HepG2 (cell line): ENCODE data around the gene ARHGAP33.

Source experiments
- ARNT ChIP-seq: fragments of 450-650 bp; IDR thresholded peaks from 2 replicates; pipeline ENCODE4 v1.6.1; 2017
- CTCF ChIP-seq: sonication (generic); formaldehyde crosslinking; IDR thresholded peaks from 2 replicates; pipeline ENCODE4 v1.5.0; 2020; ENCODE audit warnings: mild to moderate bottlenecking, missing genetic modification reagents, moderate library complexity
- EZH2 ChIP-seq: conservative IDR thresholded peaks from 2 replicates; pipeline ENCODE4 v1.6.1; 2012; ENCODE audit warnings: mild to moderate bottlenecking, low read depth, low read length, moderate library complexity
- SMAD3 ChIP-seq: sonication (generic); formaldehyde crosslinking; IDR thresholded peaks from 2 replicates; pipeline ENCODE4 v1.4.0; 2020; ENCODE audit warnings: missing genetic modification reagents
- SP1 ChIP-seq, 2 experiments: fragments of 450-650 bp in 1 of 2; sonication (generic) in 1 of 2; formaldehyde crosslinking in 1 of 2; IDR thresholded peaks; 2 replicates each; pipeline versions ENCODE4 v1.4.0 to v1.6.1; 2016 to 2020; ENCODE audit warnings: missing genetic modification reagents in 1 of 2
- ZNF775 ChIP-seq: sonication (generic); formaldehyde crosslinking; IDR thresholded peaks from 2 replicates; pipeline ENCODE4 v1.4.0; 2020; ENCODE audit warnings: missing genetic modification reagents, mild to moderate bottlenecking, moderate library complexity, borderline replicate concordance
- TF ChIP-seq, protein P1 (sequence below): sonication (generic); formaldehyde crosslinking; IDR thresholded peaks from 2 replicates; pipeline ENCODE4 v1.4.0; 2020; ENCODE audit warnings: mild to moderate bottlenecking, missing genetic modification reagents, borderline replicate concordance

DNA sequence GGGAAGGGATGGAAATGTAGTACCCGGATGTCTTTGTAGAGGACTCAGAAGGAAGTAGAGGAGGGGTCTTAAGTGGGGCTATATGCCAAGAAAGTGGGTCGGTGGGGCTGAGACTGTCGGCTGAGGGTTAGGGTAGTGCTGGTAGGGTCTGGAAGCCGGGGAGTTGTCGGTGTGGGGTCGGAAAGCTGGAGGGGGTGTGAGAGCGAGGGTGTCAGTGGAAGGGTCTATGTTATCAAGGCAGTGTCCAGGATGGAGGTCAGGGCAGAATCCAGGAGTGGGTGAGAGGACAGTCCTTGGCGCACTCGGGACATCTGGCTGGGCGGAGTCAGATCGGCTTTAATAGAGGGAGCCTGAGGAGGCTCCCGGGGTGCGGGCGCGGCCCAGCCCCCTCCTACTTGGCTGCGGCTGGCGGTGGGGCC, 20.2 kb upstream of the ARHGAP33 start:
- no peak for TF ChIP-seq SMAD3 (CRISPR knock-in tag)
- TF ChIP-seq SP1 (IDR thresholded peaks at IDR 0.05): no peak
- no peak for TF ChIP-seq SP1 (CRISPR knock-in tag; IDR thresholded peaks at IDR 0.05)
- TF ChIP-seq, protein P1, sequence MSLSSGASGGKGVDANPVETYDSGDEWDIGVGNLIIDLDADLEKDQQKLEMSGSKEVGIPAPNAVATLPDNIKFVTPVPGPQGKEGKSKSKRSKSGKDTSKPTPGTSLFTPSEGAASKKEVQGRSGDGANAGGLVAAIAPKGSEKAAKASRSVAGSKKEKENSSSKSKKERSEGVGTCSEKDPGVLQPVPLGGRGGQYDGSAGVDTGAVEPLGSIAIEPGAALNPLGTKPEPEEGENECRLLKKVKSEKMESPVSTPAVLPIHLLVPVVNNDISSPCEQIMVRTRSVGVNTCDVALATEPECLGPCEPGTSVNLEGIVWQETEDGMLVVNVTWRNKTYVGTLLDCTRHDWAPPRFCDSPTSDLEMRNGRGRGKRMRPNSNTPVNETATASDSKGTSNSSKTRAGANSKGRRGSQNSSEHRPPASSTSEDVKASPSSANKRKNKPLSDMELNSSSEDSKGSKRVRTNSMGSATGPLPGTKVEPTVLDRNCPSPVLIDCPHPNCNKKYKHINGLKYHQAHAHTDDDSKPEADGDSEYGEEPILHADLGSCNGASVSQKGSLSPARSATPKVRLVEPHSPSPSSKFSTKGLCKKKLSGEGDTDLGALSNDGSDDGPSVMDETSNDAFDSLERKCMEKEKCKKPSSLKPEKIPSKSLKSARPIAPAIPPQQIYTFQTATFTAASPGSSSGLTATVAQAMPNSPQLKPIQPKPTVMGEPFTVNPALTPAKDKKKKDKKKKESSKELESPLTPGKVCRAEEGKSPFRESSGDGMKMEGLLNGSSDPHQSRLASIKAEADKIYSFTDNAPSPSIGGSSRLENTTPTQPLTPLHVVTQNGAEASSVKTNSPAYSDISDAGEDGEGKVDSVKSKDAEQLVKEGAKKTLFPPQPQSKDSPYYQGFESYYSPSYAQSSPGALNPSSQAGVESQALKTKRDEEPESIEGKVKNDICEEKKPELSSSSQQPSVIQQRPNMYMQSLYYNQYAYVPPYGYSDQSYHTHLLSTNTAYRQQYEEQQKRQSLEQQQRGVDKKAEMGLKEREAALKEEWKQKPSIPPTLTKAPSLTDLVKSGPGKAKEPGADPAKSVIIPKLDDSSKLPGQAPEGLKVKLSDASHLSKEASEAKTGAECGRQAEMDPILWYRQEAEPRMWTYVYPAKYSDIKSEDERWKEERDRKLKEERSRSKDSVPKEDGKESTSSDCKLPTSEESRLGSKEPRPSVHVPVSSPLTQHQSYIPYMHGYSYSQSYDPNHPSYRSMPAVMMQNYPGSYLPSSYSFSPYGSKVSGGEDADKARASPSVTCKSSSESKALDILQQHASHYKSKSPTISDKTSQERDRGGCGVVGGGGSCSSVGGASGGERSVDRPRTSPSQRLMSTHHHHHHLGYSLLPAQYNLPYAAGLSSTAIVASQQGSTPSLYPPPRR (CRISPR knock-in tag): no peak
- TF ChIP-seq CTCF: no peak
- TF ChIP-seq ZNF775 (CRISPR knock-in tag): no peak
- TF ChIP-seq ARNT: no peak
- no peak for TF ChIP-seq EZH2
